Adrenal gland (tissue), 12 donors: ENCODE data around the gene IL1RAPL1. TPM values are rescaled to one million over a fixed set of nuclear protein-coding genes. Genes with fewer than 3 reads are reported as not detected.

Experiments used
- DNase-seq, 7 donors: peaks; one replicate each; pipeline ENCODE4 v3.0.0-alpha.2; 2019 to 2020
- H3K27ac ChIP-seq, 5 donors: fragments of 200-600 bp; sonication (generic) in 4 of 5; 1 replicate in 3 of 5; 2 replicates in 2 of 5; pipeline versions ENCODE4 v1.5.1 to v1.8.0; 2016 to 2020; ENCODE audit warnings: mild to moderate bottlenecking in 1 of 5
- H3K27me3 ChIP-seq: fragments of 200-600 bp; 2 replicates; pipeline ENCODE4 v1.8.0; 2021
- H3K36me3 ChIP-seq, 2 donors: fragments of 200-600 bp; replicated peaks in 1 of 2; 1 replicate in 1 of 2; 2 replicates in 1 of 2; pipeline versions ENCODE4 v1.5.1 to v1.8.0; 2018 to 2022
- H3K4me1 ChIP-seq, 2 donors: fragments of 200-600 bp; replicated peaks in 1 of 2; 1 replicate in 1 of 2; 2 replicates in 1 of 2; pipeline versions ENCODE4 v1.5.1 to v1.8.0; 2018 to 2021
- H3K4me3 ChIP-seq, 4 donors: fragments of 200-600 bp; sonication (generic) in 3 of 4; one replicate each; pipeline ENCODE4 v1.5.1; 2016 to 2018
- H3K9me3 ChIP-seq, 3 donors: fragments of 200-600 bp; sonication (generic) in 1 of 3; replicated peaks in 1 of 3; 1 replicate in 2 of 3; 2 replicates in 1 of 3; pipeline versions ENCODE4 v1.5.1 to v1.8.0; 2016 to 2021
- CTCF ChIP-seq, 6 experiments: fragments of 450-650 bp in 4 of 6; fragments of 200-600 bp in 2 of 6; sonication (generic) in 1 of 6; IDR thresholded peaks; 1 replicate in 5 of 6; 2 replicates in 1 of 6; pipeline versions ENCODE4 v1.5.1 to v1.8.0; 2016 to 2021; ENCODE audit warnings: antibody characterized with exemption in 6 of 6, mild to moderate bottlenecking in 2 of 6, moderate library complexity in 1 of 6
- POLR2A ChIP-seq, 2 donors: fragments of 450-650 bp; IDR thresholded peaks; one replicate each; pipeline ENCODE4 v1.6.1; 2017; ENCODE audit warnings: antibody characterized with exemption in 2 of 2, mild to moderate bottlenecking in 2 of 2, moderate library complexity in 1 of 2
- WGBS, 4 donors: extraction: QIAGEN DNeasy Blood & Tissue Kit in 2 of 4; methylation state at CpG; one replicate each; pipeline versions ENCODE4 v1.1.5 to v1.1.7; 2013 to 2017; 5-methylcytosine and 5-hydroxymethylcytosine counted together
- intact Hi-C, 2 donors: fragments of 100-400 bp; cut with DNase I; formaldehyde crosslinking; loops; one replicate each; pipeline versions ENCODE4 v1.14.1 to v1.15.0; 2022 to 2023
- polyA plus RNA-seq, 3 donors: library from polyadenylated mRNA; stranded (reverse); fragments of 200-250 nt in 2 of 3; fragments of 350-450 nt in 1 of 3; fragmentation: Illumina TruSeq in 1 of 3; extraction: RNeasy Lipid Tissue Mini Kit (QIAGEN cat#74804) in 1 of 3; gene quantifications; one replicate each; pipeline ENCODE4 v1.2.3, GENCODE V29; 2013 to 2014
- total RNA-seq, 9 donors: library from RNA; depleted of rRNA in 4 of 9; stranded (reverse); fragments of >200 nt in 4 of 9; fragments of 120-200 nt in 1 of 9; fragmentation: NEBNext Ultra II Directional in 1 of 9; extraction: Animal tissue kit (Norgen Biotek cat#: 25700) in 1 of 9; gene quantifications; one replicate each; pipeline versions ENCODE4 v1.1.0 to v1.2.4, GENCODE V29; 2013 to 2023
- donor health status: healthy with polysubstance abuse.
- donor health status: Bipolar disorder and iron deficiency.
- donor health status: DM: yes; HTN: yes; CAD: no.
- donor health status: DM: no; HTN: no; CAD: no.
- donor health status: DM: no; HTN: no; CAD: no.
- donor health status: DM: yes; HTN: yes; CAD: no.

IL1RAPL1 gene
- total and polyA plus RNA-seq, 12 donors = 1.1 TPM; not detected in 11

- no peaks in the 10 kb centered on the region for H3K4me1 ChIP-seq
- 53 to 70% (median 62%) methylated on average over 4 of the region's 4 CpGs for WGBS, 4 donors
- intact Hi-C loops = no loop called here
- no peak overlapping the region for H3K4me3 ChIP-seq
- H3K27me3 ChIP-seq = peaks cover 2% of the 10 kb centered on the region
- TF ChIP-seq CTCF (IDR thresholded peaks at IDR 0.05) (no peak), POLR2A (IDR thresholded peaks at IDR 0.05) (no peak)
- H3K9me3 ChIP-seq = no peaks in the 10 kb centered on the region
- no peaks in the 10 kb centered on the region for H3K36me3 ChIP-seq
- no peak for DNase-seq
- H3K27ac ChIP-seq = no peak overlapping the region
Measured at GRCh38 chrX:29067351-29067750, 480.1 kb downstream of the IL1RAPL1 start.

GRCh38 chrX:29071525-29072320, 484.5 kb downstream of the IL1RAPL1 start:
- WGBS, 4 donors = 65 to 82% (median 79%) methylated on average over 5 of the region's 5 CpGs
- DNase-seq = no peak
- no peaks in the 10 kb centered on the region for H3K4me1 ChIP-seq
- H3K27me3 ChIP-seq = no peaks in the 10 kb centered on the region
- no peak overlapping the region for H3K4me3 ChIP-seq
- H3K27ac ChIP-seq = no peak overlapping the region
- H3K9me3 ChIP-seq = no peaks in the 10 kb centered on the region
- intact Hi-C loops = no loop called here
- TF ChIP-seq CTCF (IDR thresholded peaks at IDR 0.05) = no peak
- TF ChIP-seq POLR2A (IDR thresholded peaks at IDR 0.05) = no peak
- no peaks in the 10 kb centered on the region for H3K36me3 ChIP-seq

GRCh38 chrX:29082558-29082957, 495.3 kb downstream of the IL1RAPL1 start:
- Histone ChIP-seq H3K27ac (no peak overlapping the region), H3K9me3 (no peaks in the 10 kb centered on the region), H3K4me1 (no peaks in the 10 kb centered on the region), H3K36me3 (no peaks in the 10 kb centered on the region), H3K4me3 (no peak overlapping the region), H3K27me3 (no peaks in the 10 kb centered on the region)
- intact Hi-C loops = no loop called here
- 72 to 84% (median 76%) methylated on average over 3 of the region's 3 CpGs for WGBS, 4 donors
- DNase-seq = no peak
- TF ChIP-seq POLR2A (IDR thresholded peaks at IDR 0.05) (no peak), CTCF (IDR thresholded peaks at IDR 0.05) (no peak)

- DNase-seq = no peak
- TF ChIP-seq POLR2A (IDR thresholded peaks at IDR 0.05) (no peak), CTCF (IDR thresholded peaks at IDR 0.05) (no peak)
- H3K4me1 ChIP-seq = no peaks in the 10 kb centered on the region
- intact Hi-C loops = no loop called here
- no peaks in the 10 kb centered on the region for H3K27me3 ChIP-seq
- no peak overlapping the region for H3K4me3 ChIP-seq
- H3K27ac ChIP-seq = no peak overlapping the region
- 56 to 80% (median 67%) methylated on average over 2 of the region's 2 CpGs for WGBS, 4 donors
- H3K9me3 ChIP-seq = no peaks in the 10 kb centered on the region
- H3K36me3 ChIP-seq = no peaks in the 10 kb centered on the region
Measured at GRCh38 chrX:29083823-29084222, 496.6 kb downstream of the IL1RAPL1 start.
